Middle frontal gyrus (tissue), 1 donor: ENCODE measurements around the gene TAF1D.

Experiments used
- DNase-seq: peaks from one replicate; pipeline ENCODE4 v3.0.0-alpha.2; 2015; ENCODE audit warnings: low spot score; ENCODE audit errors: extremely low spot score

Gene TAF1D

GRCh38 chr11:93724089-93724488 is 17.2 kb downstream of the TAF1D start:
- no peak for DNase-seq

GRCh38 chr11:93720522-93720921 is 20.8 kb downstream of the TAF1D start:
- DNase-seq: no peak

- DNase-seq: no peak
Observed at GRCh38 chr11:93719310-93719709, 22.0 kb downstream of the TAF1D start.

- DNase-seq: no peak
Observed at GRCh38 chr11:93718057-93718563, 23.2 kb downstream of the TAF1D start.

DNA sequence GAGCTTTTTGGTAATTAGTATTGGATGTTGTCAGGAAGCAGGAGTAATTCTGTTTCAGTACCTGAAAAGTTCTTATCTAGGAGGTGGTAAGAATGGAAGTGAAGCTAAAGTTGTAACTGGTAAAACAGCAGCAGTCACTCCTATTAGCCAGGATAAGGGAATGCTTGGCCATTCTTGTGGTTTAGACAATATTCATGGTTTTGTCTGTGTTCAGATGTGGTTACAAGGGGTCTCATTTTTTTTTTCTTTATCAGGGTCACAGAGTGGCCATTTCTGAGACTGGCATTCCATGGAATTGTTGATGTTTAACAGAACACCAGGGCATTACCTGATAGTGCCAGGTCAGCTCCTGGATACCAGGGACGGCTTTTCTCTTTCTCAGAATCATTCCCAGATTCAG is 23.8 kb downstream of the TAF1D start:
- DNase-seq: no peak

DNA sequence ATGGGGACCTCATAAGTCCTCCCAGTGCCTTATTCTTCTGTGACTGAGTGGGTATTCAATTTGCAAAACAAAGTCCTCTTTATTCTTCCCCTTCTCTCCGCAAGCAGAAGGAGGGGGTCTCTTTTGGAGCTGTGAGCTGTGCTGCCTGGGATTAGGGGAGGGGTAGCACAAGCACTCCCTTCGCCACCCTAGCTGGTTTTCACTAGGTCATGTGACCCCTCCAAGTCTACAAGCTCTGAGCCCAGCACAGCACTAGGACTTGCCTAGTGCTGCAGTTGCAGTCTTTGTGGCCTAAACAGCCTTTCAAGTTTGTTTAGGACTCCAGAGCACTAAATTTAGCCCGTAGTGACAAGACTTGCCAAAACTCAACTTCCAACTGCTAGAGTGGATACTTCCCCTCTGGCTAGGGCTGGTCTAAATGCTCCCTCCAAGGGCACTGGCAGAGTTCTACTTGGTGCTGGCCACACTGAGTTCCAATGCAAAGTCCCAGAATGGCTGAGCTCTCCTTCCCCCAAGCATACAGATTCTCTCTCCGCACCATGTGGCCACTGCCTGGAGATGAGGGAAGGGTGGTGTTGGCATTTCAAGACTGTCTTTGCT is 25.4 kb downstream of the TAF1D start:
- DNase-seq: no peak

DNA sequence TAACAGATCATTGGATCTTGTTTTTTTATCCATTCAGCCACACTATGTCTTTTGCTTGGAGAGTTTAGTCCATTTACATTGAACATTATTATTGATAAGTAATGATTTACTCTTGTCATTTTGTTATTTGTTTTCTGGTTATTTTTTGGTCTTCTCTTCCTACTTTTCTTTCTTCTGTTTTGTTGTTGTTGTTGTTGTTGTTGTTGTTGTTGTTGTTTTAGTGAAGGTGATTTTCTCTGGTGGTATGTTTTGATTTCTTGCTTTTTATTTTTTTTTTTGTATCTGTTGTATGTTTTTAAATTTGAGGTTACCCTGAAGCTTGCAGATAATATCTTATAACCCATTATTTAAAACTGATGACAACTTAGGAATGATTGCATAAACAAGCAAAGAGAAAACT is 28.6 kb downstream of the TAF1D start:
- no peak for DNase-seq

DNA sequence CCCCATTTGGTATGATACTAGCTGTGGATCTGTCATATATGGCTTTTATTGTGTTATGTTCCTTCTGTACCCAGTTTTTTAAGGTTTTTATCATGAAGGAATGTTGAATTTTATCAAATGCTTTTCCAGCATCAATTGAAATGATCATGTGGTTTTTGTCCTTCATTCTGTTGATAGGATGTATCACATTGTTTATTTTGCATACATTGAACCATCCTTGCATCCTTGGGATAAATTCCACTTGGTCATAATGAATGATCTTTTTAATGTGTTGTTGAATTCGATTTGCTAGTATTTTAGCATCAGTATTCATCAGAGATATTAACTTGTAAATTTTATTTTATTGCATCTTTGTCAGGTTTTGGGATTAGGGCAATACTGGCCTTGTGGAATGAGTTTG is 31.1 kb downstream of the TAF1D start:
- no peak for DNase-seq

- DNase-seq: no peak
Observed at GRCh38 chr11:93704237-93704636, 37.1 kb downstream of the TAF1D start.

GRCh38 chr11:93700830-93701229 is 40.5 kb downstream of the TAF1D start:
- no peak for DNase-seq

DNA sequence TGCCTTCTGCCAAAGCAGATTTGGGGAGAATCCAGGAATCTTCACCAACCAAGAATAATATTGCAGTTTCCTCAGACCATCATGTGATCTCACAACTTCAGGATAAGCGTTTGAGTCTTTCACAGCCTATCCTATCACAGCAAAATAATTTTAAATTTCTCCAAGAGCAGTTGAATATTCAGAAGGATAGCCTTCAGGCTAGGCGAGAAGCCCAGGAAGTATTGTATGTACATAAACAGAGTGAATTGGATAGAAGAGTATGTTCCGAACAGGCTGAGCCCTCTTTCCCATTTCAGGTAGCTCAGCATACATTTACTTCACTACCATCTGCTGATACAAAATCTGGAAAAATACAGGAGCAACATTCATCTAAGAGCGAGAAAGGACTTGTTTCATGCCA is 43.7 kb downstream of the TAF1D start:
- DNase-seq: no peak

DNA sequence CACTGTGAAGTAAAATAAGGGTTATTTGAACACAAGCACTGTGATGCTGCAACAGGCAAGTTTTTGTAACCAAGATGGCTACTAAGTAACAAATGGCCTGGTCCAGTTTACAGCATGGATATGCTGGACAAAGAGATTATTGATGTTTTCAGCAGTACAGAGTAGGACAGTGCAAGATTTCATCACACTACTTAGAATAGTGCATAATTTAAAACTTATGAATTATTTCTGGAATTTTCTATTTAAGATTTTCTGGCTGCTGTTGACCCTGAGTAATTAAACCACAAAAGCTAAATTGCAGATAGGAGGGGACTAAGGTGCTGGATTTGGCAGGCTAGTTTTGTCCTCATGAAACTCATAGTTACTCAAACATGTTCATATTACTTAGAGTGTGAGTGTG is 46.7 kb downstream of the TAF1D start:
- DNase-seq: no peak

DNA sequence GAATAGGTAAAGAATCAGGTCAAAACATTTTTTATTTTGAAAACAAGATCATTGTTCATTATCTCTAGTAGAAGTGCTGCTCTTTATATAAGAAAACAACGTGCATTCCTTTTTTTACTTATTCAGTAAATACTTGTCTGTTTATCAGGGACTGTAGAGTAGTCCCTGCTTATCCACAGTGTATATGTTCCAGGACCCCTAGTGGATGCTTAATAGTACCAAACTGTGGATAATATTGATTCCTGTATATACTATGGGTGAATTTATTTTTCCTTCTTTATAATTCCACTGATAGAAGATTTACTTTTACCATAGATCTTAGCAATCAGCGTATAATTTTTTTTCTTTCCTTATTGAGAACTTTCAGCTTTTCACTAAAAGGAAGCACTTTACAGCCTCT is 47.2 kb downstream of the TAF1D start:
- DNase-seq: no peak

- DNase-seq: no peak
Observed at GRCh38 chr11:93689240-93689639, 52.1 kb downstream of the TAF1D start.

DNA sequence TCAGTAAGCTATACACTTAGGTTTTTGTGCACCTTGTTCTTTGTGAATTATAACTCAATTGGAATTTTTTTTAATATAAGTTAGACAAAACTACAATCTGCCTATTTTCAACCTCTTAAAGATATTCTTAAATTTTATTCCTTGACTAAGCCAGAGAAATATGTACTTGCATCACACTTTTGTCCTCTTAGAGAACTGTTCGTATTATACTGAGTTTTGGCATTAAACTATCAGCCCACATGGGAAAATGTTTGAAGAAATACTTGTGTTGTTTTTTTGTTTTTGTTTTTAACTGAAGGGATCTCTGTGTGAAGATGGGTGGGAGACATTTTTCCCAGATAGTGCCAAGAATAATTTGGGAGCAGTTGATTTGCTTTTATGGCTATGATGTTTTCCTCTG is 54.5 kb downstream of the TAF1D start:
- DNase-seq: no peak

DNA sequence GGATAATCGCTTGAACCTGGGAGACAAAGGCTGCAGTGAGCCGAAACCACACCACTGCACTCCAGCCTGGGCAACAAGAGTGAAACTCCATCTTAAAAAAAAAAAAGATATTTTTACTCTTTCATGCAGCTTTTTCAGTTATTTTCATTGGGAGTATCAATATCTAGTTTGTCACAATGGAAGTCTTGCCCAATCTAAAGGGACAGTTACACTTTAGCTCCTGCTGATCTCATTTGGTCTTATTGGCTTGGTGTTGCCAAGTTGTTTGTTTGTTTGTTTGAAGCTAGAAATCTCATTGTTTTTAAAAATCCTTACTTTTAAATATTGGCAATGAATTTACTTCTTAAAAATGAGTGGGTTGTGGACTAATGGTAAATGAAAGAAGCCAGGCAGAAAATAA is 55.1 kb downstream of the TAF1D start:
- no peak for DNase-seq
